HepG2 (cell line): ENCODE data around the gene DDX23. TPM values are rescaled to one million over a fixed set of nuclear protein-coding genes. Genes with fewer than 3 reads are reported as not detected.

Source experiments
- ATAC-seq: fragments of 200-7000 bp; cut with Tn5 transposase; 3 replicates; pipeline ENCODE4 v1.9.1; 2020; ENCODE audit warnings: mild to moderate bottlenecking, moderate library complexity
- BruUV-seq: library from RNA; stranded (reverse); fragments of 400-500 nt; replicated peaks from 2 replicates; lab custom pipeline; 2021; lab: Mats Ljungman, UMichigan
- CTCF ChIA-PET: fragments of 300-600 bp; formaldehyde crosslinking; extraction: SDS; loops from one replicate; lab custom pipeline; 2021; ENCODE audit warnings: low total read pairs, inconsistent platforms, low intra/inter-chr PET ratio; lab: Yijun Ruan, JAX
- POLR2A ChIA-PET: fragments of 350-600 bp; sonication (Branson Sonifier 250); formaldehyde crosslinking; loops from one replicate; lab custom pipeline; 2020; ENCODE audit warnings: antibody characterized with exemption, inconsistent platforms; lab: Yijun Ruan, JAX
- DNase-seq: peaks from one replicate; pipeline ENCODE4 v3.0.0-alpha.2; 2015; ENCODE audit warnings: low spot score
- FAIRE-seq: peaks from 3 replicates; lab custom pipeline; 2011; peaks lifted over from hg19 to GRCh38; lab: Jason Lieb, UNC
- H2AFZ ChIP-seq: one replicate; pipeline ENCODE4 v1.6.1; 2011; ENCODE audit warnings: low read length, inconsistent platforms
- H3K27ac ChIP-seq: fragments of 300-600 bp; 3 replicates; pipeline ENCODE4 v1.8.0; 2011; ENCODE audit warnings: mixed run types, mild to moderate bottlenecking, mixed read lengths, low read length, inconsistent platforms; ENCODE audit not compliant: insufficient read depth; ENCODE audit errors: extremely low read length
- H3K27me3 ChIP-seq, 2 experiments: fragments of 200-600 bp in 1 of 2; 2 replicates in 1 of 2; 3 replicates in 1 of 2; pipeline versions ENCODE4 v1.6.0 to v1.8.0; 2011; ENCODE audit warnings: low read length in 2 of 2, mild to moderate bottlenecking in 2 of 2, moderate library complexity in 2 of 2, inconsistent platforms in 1 of 2; ENCODE audit not compliant: insufficient read depth in 2 of 2, control insufficient read depth in 1 of 2
- H3K36me3 ChIP-seq, 2 experiments: fragments of 200-600 bp in 1 of 2; replicated peaks in 1 of 2; 2 replicates in 1 of 2; 3 replicates in 1 of 2; pipeline versions ENCODE4 v1.5.1 to v1.8.0; 2011; ENCODE audit warnings: low read length in 2 of 2, inconsistent platforms in 1 of 2; ENCODE audit not compliant: insufficient read depth in 2 of 2, control insufficient read depth in 1 of 2
- H3K4me1 ChIP-seq: 2 replicates; pipeline ENCODE4 v1.5.1; 2012; ENCODE audit warnings: low read length, inconsistent platforms; ENCODE audit not compliant: insufficient read depth
- H3K4me2 ChIP-seq: 2 replicates; pipeline ENCODE4 v1.6.0; 2011; ENCODE audit warnings: low read depth, low read length, inconsistent platforms
- H3K4me3 ChIP-seq, 3 experiments: fragments of 200-600 bp in 1 of 3; sonication (generic), shearing (Covaris generic) in 1 of 3; replicated peaks in 1 of 3; 2 replicates each; pipeline ENCODE4 v1.5.1; 2011 to 2016; ENCODE audit warnings: low read length in 3 of 3, inconsistent platforms in 2 of 3, low read depth in 2 of 3, mild to moderate bottlenecking in 2 of 3, control low read depth in 1 of 3, mixed read lengths in 1 of 3; ENCODE audit not compliant: insufficient read depth in 1 of 3
- H3K79me2 ChIP-seq: one replicate; pipeline ENCODE4 v1.6.1; 2011; ENCODE audit warnings: low read length, inconsistent platforms; ENCODE audit not compliant: insufficient read depth
- H3K9ac ChIP-seq: 2 replicates; pipeline ENCODE4 v1.6.0; 2011; ENCODE audit warnings: mild to moderate bottlenecking, low read depth, low read length, inconsistent platforms; ENCODE audit not compliant: insufficient read depth
- H3K9me3 ChIP-seq: 2 replicates; pipeline ENCODE4 v1.5.1; 2012; ENCODE audit warnings: mild to moderate bottlenecking, low read length
- H4K20me1 ChIP-seq: 2 replicates; pipeline ENCODE4 v1.6.0; 2011; ENCODE audit warnings: inconsistent platforms, mild to moderate bottlenecking, low read length, moderate library complexity; ENCODE audit not compliant: insufficient read depth
- ELK4 ChIP-seq: sonication (generic); formaldehyde crosslinking; IDR thresholded peaks from 2 replicates; pipeline ENCODE4 v1.9.0; 2021; ENCODE audit warnings: missing genetic modification reagents, borderline replicate concordance
- JUND ChIP-seq: sonication (generic); formaldehyde crosslinking; IDR thresholded peaks from 2 replicates; pipeline ENCODE4 v1.8.0; 2022; ENCODE audit warnings: mild to moderate bottlenecking, missing genetic modification reagents
- NR2F2 ChIP-seq: IDR thresholded peaks from 2 replicates; pipeline ENCODE4 v1.6.1; 2012; ENCODE audit warnings: low read depth, inconsistent platforms, borderline replicate concordance
- NR2F6 ChIP-seq, 2 experiments: IDR thresholded peaks; 2 replicates each; pipeline ENCODE4 v1.6.1; 2016; ENCODE audit warnings: antibody characterized with exemption in 1 of 2, mild to moderate bottlenecking in 1 of 2
- PATZ1 ChIP-seq: sonication (generic); formaldehyde crosslinking; IDR thresholded peaks from 2 replicates; pipeline ENCODE4 v1.4.0; 2020; ENCODE audit warnings: missing genetic modification reagents
- PREB ChIP-seq: sonication (generic); formaldehyde crosslinking; IDR thresholded peaks from 2 replicates; pipeline ENCODE4 v1.4.0; 2020; ENCODE audit warnings: missing genetic modification reagents
- SYNCRIP ChIP-seq: fragments of 200-400 bp; formaldehyde crosslinking; IDR thresholded peaks from 2 replicates; pipeline ENCODE4 v1.6.1; 2018; ENCODE audit warnings: mild to moderate bottlenecking, low read depth, low read length; ENCODE audit not compliant: insufficient read depth
- ZBTB2 ChIP-seq: sonication (generic); formaldehyde crosslinking; IDR thresholded peaks from 2 replicates; pipeline ENCODE4 v1.8.0; 2022; ENCODE audit warnings: low read depth, missing genetic modification reagents
- ZBTB7B ChIP-seq: sonication (generic); formaldehyde crosslinking; IDR thresholded peaks from 2 replicates; pipeline ENCODE4 v1.4.0; 2020; ENCODE audit warnings: missing genetic modification reagents
- ZGPAT ChIP-seq: IDR thresholded peaks from 2 replicates; pipeline ENCODE4 v1.6.1; 2016; ENCODE audit warnings: mild to moderate bottlenecking
- ZNF17 ChIP-seq: sonication (generic); formaldehyde crosslinking; IDR thresholded peaks from 2 replicates; pipeline ENCODE4 v1.5.0; 2020; ENCODE audit warnings: mild to moderate bottlenecking, missing genetic modification reagents
- ZNF326 ChIP-seq: sonication (generic); formaldehyde crosslinking; IDR thresholded peaks from 2 replicates; pipeline ENCODE4 v1.4.0; 2020; ENCODE audit warnings: missing genetic modification reagents, borderline replicate concordance
- ZNF562 ChIP-seq: sonication (generic); formaldehyde crosslinking; IDR thresholded peaks from 2 replicates; pipeline ENCODE4 v1.8.0; 2022; ENCODE audit warnings: missing genetic modification reagents, borderline replicate concordance
- ZNF567 ChIP-seq: sonication (generic); formaldehyde crosslinking; IDR thresholded peaks from 2 replicates; pipeline ENCODE4 v1.8.1; 2023; ENCODE audit warnings: mild to moderate bottlenecking, missing genetic modification reagents, borderline replicate concordance
- ZNF644 ChIP-seq: IDR thresholded peaks from 2 replicates; pipeline ENCODE4 v1.6.1; 2016; ENCODE audit warnings: low read depth
- WGBS: methylation state at CpG from one replicate; pipeline ENCODE4 v1.1.6; 2017; ENCODE audit warnings: low lambda C conversion rate; 5-methylcytosine and 5-hydroxymethylcytosine counted together
- in situ Hi-C: cut with HindIII; loops from 2 replicates; pipeline ENCODE4 v1.10.0; 2017; ENCODE audit warnings: low pct_unique_long_range_greater_than_20kb; ENCODE audit not compliant: extremely low pct_ligation_motif_present
- intact Hi-C: fragments of 100-400 bp; cut with micrococcal nuclease; formaldehyde crosslinking; loops from one replicate; pipeline ENCODE4 v1.10.0; 2022; ENCODE audit not compliant: unreplicated experiment
- polyA plus RNA-seq, 8 experiments: library from polyadenylated mRNA; depleted of rRNA in 3 of 8; stranded (reverse) in 7 of 8; unstranded in 1 of 8; fragments of >200 nt; fragmentation: Illumina TruSeq in 4 of 8; extraction: Trizol in 4 of 8; gene quantifications; 2 replicates each; pipeline versions ENCODE4 v1.2.1 to v1.2.3, GENCODE V29; 2011 to 2016; ENCODE audit warnings: low read depth in 4 of 8, missing spikeins in 1 of 8, mixed read lengths in 1 of 8; ENCODE audit not compliant: insufficient read depth in 1 of 8
- total RNA-seq, 5 experiments: library from RNA; depleted of rRNA; stranded (reverse); fragments of >200 nt; fragmentation: Illumina TruSeq; extraction: Trizol; gene quantifications; 2 replicates each; pipeline ENCODE4 v1.2.3, GENCODE V29; 2016; ENCODE audit warnings: low read depth in 1 of 5

The DDX23 gene
- total and polyA plus RNA-seq, 2 of the 13 experiments (the other 11 are each of a cell fraction or from before 2014, with no cell fraction given), result 35.7 to 90.0 TPM

GRCh38 chr12:48786591-48787544 is 65.1 kb downstream of the DDX23 start (continued):
- no peak for TF ChIP-seq ZNF644 (CRISPR knock-in tag)
- TF ChIP-seq ELK4 (CRISPR knock-in tag), result no peak
- no peak for TF ChIP-seq ZNF17 (CRISPR knock-in tag)
- TF ChIP-seq ZNF326, result no peak
- TF ChIP-seq, all 625 proteins: peak for 0

- Histone ChIP-seq H3K36me3 (0 out of 5 replicates have a peak, but pooled peaks cover 0 to 8% of the 10 kb centered on the region in 2 experiments), H3K9me3 (no peaks in the 10 kb centered on the region), H2AFZ (no peak overlapping the region), H3K4me2 (no peak overlapping the region), H3K9ac (no peak overlapping the region), H4K20me1 (no peaks in the 10 kb centered on the region), H3K27me3 (no peaks in the 10 kb centered on the region), H3K4me3 (no peak overlapping the region), H3K4me1 (peaks cover 19% of the 10 kb centered on the region), H3K79me2 (peaks cover 3% of the 10 kb centered on the region), H3K27ac (no peak overlapping the region)
- FAIRE-seq (no peak), ATAC-seq (no peak), DNase-seq (no peak)
- intact Hi-C loops (no loop called here), in situ Hi-C loops (no loop called here)
- ChIA-PET CTCF (no interaction called here), POLR2A (interaction anchor here (1.6 kb wide), 1 partner anchor 27 kb away, joined by 3 read pairs; no protein-coding TSS in a partner anchor)
- WGBS, result 93% methylated on average over 4 of the region's 4 CpGs
- BruUV-seq, result no TSS peak
- TF ChIP-seq JUND (no peak), ZNF567 (CRISPR knock-in tag) (no peak), PATZ1 (no peak), ZNF562 (CRISPR knock-in tag) (no peak), PREB (no peak), ZBTB7B (CRISPR knock-in tag) (no peak), NR2F2 (no peak), NR2F6 (IDR thresholded peaks at IDR 0.05) (no peak), NR2F6 (CRISPR knock-in tag; IDR thresholded peaks at IDR 0.05) (no peak), ZBTB2 (no peak), SYNCRIP (no peak), ZGPAT (CRISPR knock-in tag) (no peak)
Measured at GRCh38 chr12:48783432-48783831, 68.5 kb downstream of the DDX23 start.
